GM19372 (cell line): Measurements from ENCODE around the gene AZIN2.
A peak's percentile ranks its signal among the peaks of the same experiment; 100 is the strongest.
"Not testable (repeated sequence)": the region's sequence is repeated elsewhere in the genome, so short reads cannot be mapped to it uniquely, and the experiment has no call there.

ENCODE experiments used
- ATAC-seq: cut with Tn5 transposase; IDR thresholded peaks from one replicate; pipeline ENCODE4 v1.9.1; 2021; ENCODE audit warnings: mild to moderate bottlenecking, low read depth, moderate library complexity; ENCODE audit not compliant: unreplicated experiment

AZIN2 gene

GRCh38 chr1:33080885-33081553, at the start of gene AZIN2:
Gene AZIN2, plus strand, starts transcription at chr1:33081153. Its CDS starts 1,097 bp downstream, at chr1:33082250.
- peak; percentile 96 for ATAC-seq

DNA sequence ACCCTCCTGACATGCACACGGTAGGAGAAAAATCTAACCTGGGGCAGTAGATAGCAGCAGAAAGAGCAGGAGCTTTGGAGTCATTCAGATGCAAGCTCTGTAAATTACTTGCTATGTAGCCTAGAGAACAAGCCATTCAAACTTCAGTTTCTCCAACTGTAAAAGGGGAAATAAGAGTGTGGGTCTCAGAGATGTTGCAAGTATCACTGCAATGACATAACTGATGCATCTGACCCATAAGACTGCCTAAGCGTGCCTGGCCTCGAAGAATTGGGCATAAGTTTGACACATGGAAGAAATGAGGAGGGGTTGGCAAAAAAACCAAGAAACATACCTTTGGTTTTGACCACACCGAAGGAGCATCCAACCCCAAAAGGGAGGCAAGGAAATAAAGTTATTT, 49.4 kb upstream of the AZIN2 start:
- ATAC-seq: no peak

DNA sequence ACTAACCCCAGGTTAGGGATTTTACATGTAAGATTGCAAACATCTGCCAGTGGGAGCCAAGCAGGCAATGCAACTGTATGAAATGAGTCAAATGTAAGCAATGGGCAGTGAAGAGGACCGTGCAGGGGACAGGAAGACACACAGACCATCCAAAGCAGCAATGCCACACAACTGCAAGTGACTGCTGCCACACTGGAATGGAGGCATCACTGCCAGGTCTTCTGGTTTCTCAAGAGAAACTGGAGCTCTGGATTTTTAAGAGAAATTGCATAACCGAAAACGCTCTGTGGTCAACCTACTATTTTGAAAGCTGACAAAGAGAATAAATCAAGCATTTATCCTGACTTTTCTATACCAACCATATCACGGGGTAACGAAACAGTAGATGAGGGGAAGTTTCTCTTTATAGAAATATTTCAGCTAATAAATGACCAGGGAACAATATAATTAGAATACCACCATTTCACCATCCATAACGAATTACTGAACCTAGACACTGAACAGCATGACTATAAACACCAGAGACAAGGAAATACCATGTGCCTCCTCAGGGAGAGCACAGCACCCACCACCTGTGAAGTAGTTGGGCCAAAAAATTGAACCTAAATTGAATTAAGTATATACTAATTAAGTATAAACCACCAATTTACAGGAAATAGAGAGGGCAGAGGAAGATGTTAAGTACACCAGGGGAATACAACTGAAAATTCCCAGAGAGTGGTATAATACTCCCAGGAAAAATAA, 48.7 kb upstream of the AZIN2 start:
- no peak for ATAC-seq

DNA sequence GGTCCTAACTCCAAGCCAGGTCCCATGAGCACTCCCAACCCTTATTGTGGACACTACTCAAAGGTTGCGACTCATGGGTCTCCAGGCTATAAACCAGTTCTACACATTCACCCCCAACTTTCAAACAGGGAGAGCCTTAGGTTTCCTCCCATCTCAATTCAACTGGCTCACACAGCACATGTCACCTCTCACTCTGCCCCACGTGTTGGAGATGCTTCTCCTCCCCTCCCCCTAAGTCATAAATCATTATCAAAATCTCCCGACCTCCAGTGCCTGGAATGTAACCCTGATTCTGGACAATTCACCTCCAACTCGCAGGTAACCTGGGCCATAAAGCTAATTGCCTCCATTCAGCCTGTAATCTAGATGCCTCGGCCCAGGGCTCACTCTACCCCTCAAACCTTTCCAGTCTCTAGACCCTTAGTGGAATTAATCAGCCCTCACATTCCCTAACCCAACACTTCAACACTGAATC, 44.9 kb upstream of the AZIN2 start:
- no peak for ATAC-seq

- ATAC-seq: peak; percentile 98
Measured at GRCh38 chr1:33036526-33037503, 44.1 kb upstream of the AZIN2 start, which contains the start of gene AK2. Gene AK2, minus strand, starts transcription at chr1:33036883. Its CDS starts 55 bp downstream, at chr1:33036828.

- ATAC-seq: no peak
Measured at GRCh38 chr1:33039840-33040239, 41.1 kb upstream of the AZIN2 start.

DNA sequence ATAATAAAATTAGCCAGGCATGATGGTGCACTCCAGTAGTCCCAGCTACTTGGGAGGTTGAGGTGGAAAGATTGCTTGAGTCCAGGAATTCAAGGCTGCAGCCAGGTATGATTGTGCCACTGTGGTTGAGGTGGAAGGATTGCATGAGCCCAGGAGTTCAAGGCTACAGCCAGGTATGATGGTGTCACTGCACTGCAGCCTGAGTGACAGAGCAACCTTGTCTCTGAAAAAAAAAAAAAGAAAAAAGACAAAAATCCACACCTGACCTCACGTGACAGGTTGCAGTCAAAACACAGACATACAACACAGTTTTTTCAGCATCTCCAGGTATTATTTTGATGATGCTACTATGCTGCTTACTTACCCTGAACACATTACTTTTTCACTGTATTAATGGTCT, 39.9 kb upstream of the AZIN2 start:
- ATAC-seq: no peak

DNA sequence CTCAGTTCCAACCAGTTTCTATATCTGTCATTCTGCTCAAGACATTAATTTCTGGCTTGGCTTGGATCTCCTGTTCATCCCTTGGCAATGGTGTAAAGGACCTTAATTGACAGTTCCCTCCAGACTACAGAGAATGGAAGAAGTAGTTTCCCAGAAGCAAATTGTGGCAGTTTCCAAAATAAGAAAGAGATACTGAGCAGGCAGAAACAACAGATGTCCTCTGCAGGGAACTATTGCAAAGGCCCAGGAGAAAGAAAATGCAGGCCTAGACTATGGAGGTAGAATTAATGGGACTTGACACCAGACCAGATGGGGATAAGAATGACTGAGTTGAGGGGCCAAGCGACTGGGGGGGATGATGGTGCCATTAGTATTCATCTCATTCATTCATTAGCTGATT, 38.1 kb upstream of the AZIN2 start:
- no peak for ATAC-seq

- no peak for ATAC-seq
Measured at GRCh38 chr1:33043267-33044092, 37.5 kb upstream of the AZIN2 start.

GRCh38 chr1:33045246-33045645, 35.7 kb upstream of the AZIN2 start:
- ATAC-seq: no peak

GRCh38 chr1:33045814-33046213, 35.1 kb upstream of the AZIN2 start:
- no peak for ATAC-seq

DNA sequence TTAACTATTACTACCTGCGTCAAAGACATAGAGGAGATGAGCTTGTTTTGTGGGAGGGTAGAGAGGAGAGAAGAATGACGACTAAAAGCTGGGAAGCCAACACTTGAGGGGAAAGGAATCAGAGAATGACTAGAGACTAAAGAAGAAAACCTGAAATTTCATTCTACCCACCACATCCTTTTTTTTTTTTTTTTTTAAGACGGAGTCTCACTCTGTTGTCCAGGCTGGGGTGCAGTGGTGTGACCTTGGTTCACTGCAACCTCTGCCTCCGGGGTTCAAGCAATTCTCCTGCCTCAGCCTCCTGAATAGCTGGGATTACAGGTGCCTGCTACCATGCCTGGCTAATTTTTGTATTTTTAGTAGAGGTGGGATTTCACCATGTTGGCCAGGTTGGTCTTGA, 34.7 kb upstream of the AZIN2 start:
- ATAC-seq: not testable (repeated sequence)

GRCh38 chr1:33047290-33047689, 33.7 kb upstream of the AZIN2 start:
- no peak for ATAC-seq

GRCh38 chr1:33047839-33048305, 33.1 kb upstream of the AZIN2 start:
- no peak for ATAC-seq

GRCh38 chr1:33048426-33048825, 32.5 kb upstream of the AZIN2 start:
- ATAC-seq: no peak

GRCh38 chr1:33049371-33049770, 31.6 kb upstream of the AZIN2 start:
- ATAC-seq: no peak

DNA sequence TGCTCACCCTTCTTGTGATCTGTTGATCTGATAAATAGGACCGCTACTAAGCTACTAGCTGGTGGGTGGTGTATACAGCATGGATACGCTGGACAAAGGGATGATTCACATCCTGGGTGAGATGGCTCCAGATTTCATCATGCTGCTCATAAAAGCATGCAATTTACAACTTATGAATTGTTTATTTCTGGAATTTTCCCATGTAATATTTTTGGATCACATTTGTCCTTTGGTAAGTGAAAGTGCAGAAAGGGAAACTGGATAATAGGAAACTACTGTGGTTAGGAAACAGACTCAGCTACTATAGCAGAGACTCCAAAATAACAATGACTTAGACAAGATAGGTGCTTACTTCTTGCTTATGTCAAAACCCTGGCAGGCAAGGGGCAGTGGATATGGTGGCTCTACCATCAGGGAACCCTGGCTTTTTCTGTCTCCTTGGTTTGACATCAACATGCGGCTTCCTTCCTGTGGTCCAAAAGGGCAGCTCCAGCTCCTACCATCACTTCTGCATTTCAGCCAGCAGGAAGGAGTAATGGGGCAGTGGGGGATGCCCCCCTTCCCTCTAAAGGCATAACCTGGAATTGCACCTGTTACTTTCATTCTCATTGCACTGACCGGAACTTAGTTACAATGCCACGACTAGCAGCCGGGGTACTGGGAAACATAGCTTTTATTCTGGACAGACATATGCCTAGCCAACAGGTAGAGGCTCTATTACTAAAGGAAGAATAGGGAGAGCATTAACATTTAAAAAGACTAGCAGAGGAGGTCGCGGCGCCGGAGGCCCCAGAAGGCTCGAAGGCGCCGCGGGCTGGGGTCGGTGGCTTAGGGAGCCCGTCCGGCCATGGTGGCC, 30.5 kb upstream of the AZIN2 start:
- ATAC-seq: no peak

- ATAC-seq: no peak
Measured at GRCh38 chr1:33055210-33056008, 25.5 kb upstream of the AZIN2 start.
